OCI-LY3 (cell line): ENCODE results near the gene TANC1.

Experiments used
- H2AFZ ChIP-seq: fragments of 200-600, 300-600 bp; shearing (Covaris generic); 2 replicates; pipeline ENCODE4 v1.6.0; 2014; ENCODE audit warnings: antibody characterized with exemption, low read depth, low read length
- H3K27ac ChIP-seq: fragments of 200-600, 300-600 bp; sonication (generic); 2 replicates; pipeline ENCODE4 v1.5.1; 2014; ENCODE audit warnings: mild to moderate bottlenecking, low read length, moderate library complexity, mixed read lengths
- H3K27me3 ChIP-seq: fragments of 200-600, 300-600 bp; sonication (generic); 2 replicates; pipeline ENCODE4 v1.6.1; 2014; ENCODE audit warnings: low read depth, low read length, mixed read lengths
- H3K36me3 ChIP-seq: fragments of 200-600, 300-600 bp; sonication (generic); replicated peaks from 2 replicates; pipeline ENCODE3; 2014; ENCODE audit warnings: low read depth, low read length, mixed read lengths
- H3K4me1 ChIP-seq: fragments of 300-600, 200-600 bp; sonication (generic); 2 replicates; pipeline ENCODE4 v1.6.1; 2014; ENCODE audit warnings: low read length, mixed read lengths
- H3K4me2 ChIP-seq: fragments of 200-600, 300-600 bp; sonication (generic); 2 replicates; pipeline ENCODE4 v1.6.1; 2014; ENCODE audit warnings: low read length, mixed read lengths
- H3K4me3 ChIP-seq: fragments of 300-600, 200-600 bp; sonication (generic); 2 replicates; pipeline ENCODE4 v1.5.1; 2014; ENCODE audit warnings: antibody characterized with exemption, mild to moderate bottlenecking, low read length, moderate library complexity
- H3K79me2 ChIP-seq: fragments of 300-600, 200-600 bp; shearing (Covaris generic); 2 replicates; pipeline ENCODE4 v1.6.1; 2014; ENCODE audit warnings: mild to moderate bottlenecking, low read length, mixed read lengths
- H3K9ac ChIP-seq: fragments of 300-600, 200-600 bp; shearing (Covaris generic); 2 replicates; pipeline ENCODE4 v1.6.0; 2014; ENCODE audit warnings: mild to moderate bottlenecking, low read length, moderate library complexity
- H3K9me3 ChIP-seq: fragments of 200-600, 300-600 bp; shearing (Covaris generic); 2 replicates; pipeline ENCODE4 v1.6.1; 2014; ENCODE audit warnings: low read length, mixed read lengths; ENCODE audit not compliant: insufficient read depth
- H4K20me1 ChIP-seq: fragments of 200-600, 300-600 bp; sonication (generic); 2 replicates; pipeline ENCODE4 v1.6.1; 2016; ENCODE audit warnings: low read length, mixed read lengths; ENCODE audit not compliant: insufficient read depth
- EZH2phosphoT487 ChIP-seq: fragments of 200-600 bp; shearing (Covaris generic); IDR thresholded peaks from 2 replicates; pipeline ENCODE4 v1.6.1; 2018; ENCODE audit warnings: antibody characterized with exemption, mixed run types, low read depth
- TF ChIP-seq, protein P1 (sequence below): fragments of 200-600, 300-600 bp; sonication (generic); IDR thresholded peaks from 2 replicates; pipeline ENCODE4 v1.5.1; 2014; ENCODE audit warnings: antibody characterized with exemption, low read length, low read depth

Gene TANC1

GRCh38 chr2:159195697-159196096 is 227.3 kb downstream of the TANC1 start:
- H3K9ac ChIP-seq: no peak overlapping the region
- H3K27ac ChIP-seq: no peak overlapping the region
- H3K79me2 ChIP-seq: no peaks in the 10 kb centered on the region
- H3K9me3 ChIP-seq: no peaks in the 10 kb centered on the region
- no peak overlapping the region for H2AFZ ChIP-seq
- H4K20me1 ChIP-seq: no peaks in the 10 kb centered on the region
- H3K4me2 ChIP-seq: no peak overlapping the region
- TF ChIP-seq, protein P1, sequence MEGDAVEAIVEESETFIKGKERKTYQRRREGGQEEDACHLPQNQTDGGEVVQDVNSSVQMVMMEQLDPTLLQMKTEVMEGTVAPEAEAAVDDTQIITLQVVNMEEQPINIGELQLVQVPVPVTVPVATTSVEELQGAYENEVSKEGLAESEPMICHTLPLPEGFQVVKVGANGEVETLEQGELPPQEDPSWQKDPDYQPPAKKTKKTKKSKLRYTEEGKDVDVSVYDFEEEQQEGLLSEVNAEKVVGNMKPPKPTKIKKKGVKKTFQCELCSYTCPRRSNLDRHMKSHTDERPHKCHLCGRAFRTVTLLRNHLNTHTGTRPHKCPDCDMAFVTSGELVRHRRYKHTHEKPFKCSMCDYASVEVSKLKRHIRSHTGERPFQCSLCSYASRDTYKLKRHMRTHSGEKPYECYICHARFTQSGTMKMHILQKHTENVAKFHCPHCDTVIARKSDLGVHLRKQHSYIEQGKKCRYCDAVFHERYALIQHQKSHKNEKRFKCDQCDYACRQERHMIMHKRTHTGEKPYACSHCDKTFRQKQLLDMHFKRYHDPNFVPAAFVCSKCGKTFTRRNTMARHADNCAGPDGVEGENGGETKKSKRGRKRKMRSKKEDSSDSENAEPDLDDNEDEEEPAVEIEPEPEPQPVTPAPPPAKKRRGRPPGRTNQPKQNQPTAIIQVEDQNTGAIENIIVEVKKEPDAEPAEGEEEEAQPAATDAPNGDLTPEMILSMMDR: no peak
- TF ChIP-seq EZH2phosphoT487: no peak
- H3K36me3 ChIP-seq: no peaks in the 10 kb centered on the region
- no peaks in the 10 kb centered on the region for H3K27me3 ChIP-seq
- no peak overlapping the region for H3K4me3 ChIP-seq
- H3K4me1 ChIP-seq: no peaks in the 10 kb centered on the region

DNA sequence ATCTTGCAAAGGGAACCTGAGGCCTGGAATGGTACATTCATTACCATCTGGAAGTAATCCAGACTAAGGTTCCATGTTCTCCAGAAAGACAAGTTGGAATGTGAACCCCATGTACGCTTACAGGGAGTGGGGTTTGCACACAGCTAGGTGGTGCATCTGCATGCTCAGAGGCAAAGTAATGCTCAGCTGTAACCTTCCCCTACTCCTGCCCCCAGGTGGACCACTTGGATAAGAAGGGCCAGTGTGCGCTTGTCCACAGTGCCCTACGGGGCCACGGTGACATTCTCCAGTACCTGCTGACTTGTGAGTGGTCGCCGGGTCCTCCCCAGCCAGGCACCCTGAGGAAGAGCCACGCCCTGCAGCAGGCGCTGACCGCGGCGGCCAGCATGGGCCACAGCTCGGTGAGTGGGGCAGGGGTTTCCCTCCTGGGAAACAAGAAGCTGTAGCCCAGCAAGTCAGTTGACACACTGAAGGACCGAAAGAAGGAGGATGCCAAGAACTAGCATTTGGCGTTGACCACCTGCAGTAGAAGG is 228.0 kb downstream of the TANC1 start:
- Histone ChIP-seq H4K20me1 (no peaks in the 10 kb centered on the region), H3K4me2 (no peak overlapping the region), H3K36me3 (no peaks in the 10 kb centered on the region), H3K9me3 (no peaks in the 10 kb centered on the region), H3K4me1 (peaks cover 6% of the 10 kb centered on the region), H2AFZ (no peak overlapping the region), H3K27me3 (no peaks in the 10 kb centered on the region), H3K27ac (no peak overlapping the region), H3K79me2 (no peaks in the 10 kb centered on the region), H3K4me3 (no peak overlapping the region), H3K9ac (no peak overlapping the region)
- TF ChIP-seq, protein P1: no peak
- no peak for TF ChIP-seq EZH2phosphoT487

DNA sequence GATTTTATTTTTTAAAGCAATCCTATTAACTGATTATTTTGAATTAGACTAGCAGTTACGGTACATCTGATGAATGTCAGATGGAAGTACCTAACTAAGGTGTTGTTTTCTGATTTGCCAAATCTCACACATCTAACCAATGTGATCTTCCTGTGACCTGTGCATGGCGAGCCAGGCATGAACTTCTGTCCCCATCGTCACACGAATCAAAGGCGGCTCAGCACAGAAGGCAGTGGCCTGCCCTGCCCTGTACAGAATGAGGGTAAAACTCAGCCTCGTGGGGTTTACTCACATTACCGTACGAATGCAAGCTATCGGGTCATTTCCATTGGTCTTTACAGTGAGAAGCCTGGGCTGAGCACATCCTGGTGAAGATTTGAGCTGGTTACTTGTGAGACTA is 230.8 kb downstream of the TANC1 start:
- Histone ChIP-seq H3K9me3 (no peaks in the 10 kb centered on the region), H2AFZ (no peak overlapping the region), H3K9ac (no peak overlapping the region), H3K4me2 (no peak overlapping the region), H3K4me1 (peaks cover 13% of the 10 kb centered on the region), H3K4me3 (no peak overlapping the region), H4K20me1 (no peaks in the 10 kb centered on the region), H3K79me2 (no peaks in the 10 kb centered on the region), H3K36me3 (no peaks in the 10 kb centered on the region), H3K27me3 (no peaks in the 10 kb centered on the region), H3K27ac (no peak overlapping the region)
- TF ChIP-seq, protein P1: no peak
- TF ChIP-seq EZH2phosphoT487: no peak

- H3K4me2 ChIP-seq: no peak overlapping the region
- H3K27me3 ChIP-seq: no peaks in the 10 kb centered on the region
- H3K4me1 ChIP-seq: peaks cover 13% of the 10 kb centered on the region
- H2AFZ ChIP-seq: no peak overlapping the region
- no peaks in the 10 kb centered on the region for H3K9me3 ChIP-seq
- no peaks in the 10 kb centered on the region for H3K79me2 ChIP-seq
- no peaks in the 10 kb centered on the region for H3K36me3 ChIP-seq
- no peak overlapping the region for H3K27ac ChIP-seq
- no peak overlapping the region for H3K9ac ChIP-seq
- H3K4me3 ChIP-seq: no peak overlapping the region
- TF ChIP-seq EZH2phosphoT487: no peak
- TF ChIP-seq, protein P1: no peak
- no peaks in the 10 kb centered on the region for H4K20me1 ChIP-seq
These were observed 231.5 kb downstream of the TANC1 start for GRCh38 chr2:159199761-159200465.
